Embryonic facial prominence (tissue), 1 donor: Measurements from ENCODE around the gene WDR82.

Source experiments
- DNase-seq: peaks from one replicate; pipeline ENCODE4 v3.0.0-alpha.2; 2016; ENCODE audit errors: extremely low spot score

The WDR82 gene

GRCh38 chr3:52308308-52308707, 29.9 kb upstream of the WDR82 start:
- no peak for DNase-seq

GRCh38 chr3:52306978-52307377, 28.5 kb upstream of the WDR82 start:
- DNase-seq: no peak

DNA sequence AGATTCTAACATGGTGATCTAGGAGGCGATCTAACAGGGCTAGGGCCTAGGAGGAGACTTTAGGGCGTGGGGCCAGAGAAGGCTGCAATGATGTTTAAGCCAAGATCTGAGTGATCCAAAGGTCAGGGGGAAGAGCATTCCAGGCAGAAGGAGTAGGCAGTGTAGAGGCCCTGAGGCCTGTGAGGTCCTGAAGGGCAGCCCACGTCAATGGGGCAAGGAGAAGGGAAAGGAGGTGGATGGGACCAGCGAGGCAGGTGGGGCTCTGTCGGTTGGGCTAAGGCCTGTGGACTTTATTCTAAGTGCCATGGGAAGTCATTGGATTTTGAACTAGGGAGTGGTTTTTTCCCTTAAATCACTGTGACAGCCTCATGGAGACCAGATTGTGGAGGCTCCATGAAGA, 27.5 kb upstream of the WDR82 start:
- no peak for DNase-seq

DNA sequence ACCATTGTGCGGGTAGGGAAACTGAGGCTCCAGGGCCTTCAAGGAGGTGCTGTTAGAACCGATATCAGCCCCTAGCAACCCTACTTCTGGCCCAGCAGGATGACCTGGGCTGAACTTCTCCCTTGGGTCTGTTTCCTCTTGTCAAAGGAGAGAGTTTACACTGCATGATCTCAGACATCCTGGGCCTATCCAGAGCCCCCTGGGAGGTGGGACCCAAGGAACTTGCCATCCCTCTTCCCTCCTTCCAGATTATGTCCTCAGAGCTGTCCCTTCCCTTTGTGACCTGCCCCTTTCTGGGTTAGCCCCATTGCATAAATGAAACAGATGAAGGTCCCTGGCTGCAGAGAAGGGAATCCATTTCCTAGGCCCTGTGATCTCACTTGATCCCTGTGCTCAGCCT, 25.4 kb upstream of the WDR82 start:
- DNase-seq: no peak

- DNase-seq: no peak
Observed at GRCh38 chr3:52302426-52303145, 24.1 kb upstream of the WDR82 start.

GRCh38 chr3:52299879-52300611, 21.6 kb upstream of the WDR82 start:
- no peak for DNase-seq

DNA sequence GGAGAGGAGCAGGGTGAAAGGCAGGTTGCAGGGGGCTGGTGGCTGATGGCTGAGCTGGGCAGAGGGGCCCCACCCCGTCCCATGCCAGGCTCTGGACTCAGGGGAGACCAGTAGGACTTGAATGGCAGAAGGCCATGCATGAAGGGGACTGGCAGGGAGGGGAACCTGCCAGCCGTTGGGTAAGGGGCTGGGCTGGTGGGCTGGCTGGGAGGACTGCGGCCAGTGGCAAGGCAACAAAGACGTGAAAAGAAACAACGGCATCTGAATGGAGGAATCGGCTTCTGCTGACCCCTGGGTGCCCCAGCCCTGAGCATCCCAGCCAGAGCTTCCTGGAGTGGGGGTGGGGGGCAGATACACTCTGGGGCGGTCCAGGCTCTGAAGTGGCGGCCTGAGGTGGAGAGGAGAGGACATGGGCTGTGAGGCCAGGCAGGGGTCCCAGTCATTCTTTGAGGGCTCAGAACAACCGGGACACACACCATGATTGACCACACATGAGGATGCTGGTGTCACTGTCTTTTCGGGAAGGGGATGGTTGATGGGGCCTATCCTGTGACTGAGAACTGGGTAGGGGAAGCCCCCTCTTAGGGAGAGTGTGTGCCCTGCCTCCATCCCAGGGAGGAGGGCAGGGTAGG, 20.9 kb upstream of the WDR82 start:
- DNase-seq: no peak

- DNase-seq: peak; percentile 48
Observed at GRCh38 chr3:52298149-52299098, 20.0 kb upstream of the WDR82 start.

- no peak for DNase-seq
Observed at GRCh38 chr3:52297242-52298148, 19.0 kb upstream of the WDR82 start.

GRCh38 chr3:52295671-52296208, 17.3 kb upstream of the WDR82 start:
- no peak for DNase-seq

DNA sequence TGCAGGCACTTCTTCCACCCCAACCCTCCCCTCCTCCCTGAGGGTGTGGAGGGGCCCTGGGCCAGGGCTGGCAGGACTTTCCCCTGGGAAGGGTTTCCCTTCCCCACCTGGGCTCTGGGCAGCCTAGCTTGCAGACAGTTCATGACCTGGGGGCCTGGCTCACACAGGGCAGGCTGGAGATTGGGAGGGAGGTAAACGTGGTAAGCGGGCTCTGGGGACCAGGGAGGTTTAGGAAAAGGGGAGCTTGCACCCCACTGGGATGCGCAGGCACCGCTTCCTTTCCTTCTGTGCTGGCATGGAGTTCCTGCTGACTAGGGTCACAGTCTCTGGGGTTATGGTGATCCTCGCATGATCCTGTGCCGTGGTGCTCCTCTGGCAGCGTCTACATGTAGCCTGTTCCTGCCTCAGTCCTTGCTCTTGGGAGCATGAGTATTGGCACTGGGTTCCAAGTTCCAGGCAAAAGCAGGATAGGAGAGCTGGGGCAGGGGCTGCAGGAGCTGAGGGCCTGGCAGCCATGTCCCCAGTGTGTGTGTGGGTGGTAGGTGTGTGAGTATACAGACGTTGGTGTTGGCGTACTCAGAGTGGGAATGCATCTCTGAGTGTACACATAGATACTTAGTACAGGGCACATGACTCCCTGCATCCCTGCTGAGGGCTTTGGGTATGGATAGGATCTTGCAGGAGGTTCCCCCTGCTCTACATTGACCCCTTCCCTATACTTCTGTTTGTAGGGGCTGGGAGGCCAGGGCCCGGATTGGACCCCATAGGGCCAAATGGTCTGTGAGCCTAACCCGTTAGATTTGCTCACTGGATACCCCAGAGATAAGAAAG, 16.1 kb upstream of the WDR82 start:
- DNase-seq: no peak

DNA sequence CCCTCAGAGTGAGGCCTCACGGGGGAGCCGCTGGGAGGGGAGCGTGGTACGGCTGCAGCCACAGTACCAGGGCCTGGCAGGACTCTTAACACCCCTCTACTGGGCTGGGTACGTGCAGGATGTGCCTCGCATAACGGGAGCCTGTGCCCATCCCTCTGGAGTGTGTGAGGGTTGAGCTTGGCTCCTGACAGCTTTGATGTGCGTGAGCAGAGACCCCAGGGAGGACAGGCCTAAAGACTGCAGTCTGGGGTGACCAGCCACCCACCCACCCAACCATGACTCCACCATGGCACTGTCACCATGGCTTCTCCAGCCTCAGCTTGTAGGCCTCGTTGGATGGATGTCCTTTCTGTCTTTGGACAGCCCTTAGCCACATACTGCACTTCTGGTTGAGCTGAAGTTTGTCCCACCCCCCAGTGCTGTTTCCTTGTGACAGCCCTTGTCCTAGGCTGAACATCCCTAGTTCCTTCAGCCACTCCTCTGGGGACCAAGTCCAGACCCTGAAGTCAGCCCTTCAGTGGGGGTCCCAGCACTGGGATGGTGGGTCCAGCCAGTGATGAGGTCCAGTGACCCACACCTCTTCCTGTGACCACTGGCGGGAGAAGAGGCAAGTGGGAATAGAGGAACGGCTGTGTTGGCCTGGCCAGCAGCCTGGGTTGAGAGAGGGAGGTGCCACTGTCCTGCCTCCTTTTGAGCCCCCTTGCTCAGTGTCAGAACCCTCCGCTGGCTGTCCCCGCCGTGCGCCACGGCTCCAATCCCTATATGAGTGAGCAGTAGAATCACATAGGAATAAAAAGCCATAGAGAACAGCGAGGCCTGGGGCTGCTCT, 15.3 kb upstream of the WDR82 start:
- no peak for DNase-seq

GRCh38 chr3:52292247-52293065, 14.0 kb upstream of the WDR82 start:
- no peak for DNase-seq

DNA sequence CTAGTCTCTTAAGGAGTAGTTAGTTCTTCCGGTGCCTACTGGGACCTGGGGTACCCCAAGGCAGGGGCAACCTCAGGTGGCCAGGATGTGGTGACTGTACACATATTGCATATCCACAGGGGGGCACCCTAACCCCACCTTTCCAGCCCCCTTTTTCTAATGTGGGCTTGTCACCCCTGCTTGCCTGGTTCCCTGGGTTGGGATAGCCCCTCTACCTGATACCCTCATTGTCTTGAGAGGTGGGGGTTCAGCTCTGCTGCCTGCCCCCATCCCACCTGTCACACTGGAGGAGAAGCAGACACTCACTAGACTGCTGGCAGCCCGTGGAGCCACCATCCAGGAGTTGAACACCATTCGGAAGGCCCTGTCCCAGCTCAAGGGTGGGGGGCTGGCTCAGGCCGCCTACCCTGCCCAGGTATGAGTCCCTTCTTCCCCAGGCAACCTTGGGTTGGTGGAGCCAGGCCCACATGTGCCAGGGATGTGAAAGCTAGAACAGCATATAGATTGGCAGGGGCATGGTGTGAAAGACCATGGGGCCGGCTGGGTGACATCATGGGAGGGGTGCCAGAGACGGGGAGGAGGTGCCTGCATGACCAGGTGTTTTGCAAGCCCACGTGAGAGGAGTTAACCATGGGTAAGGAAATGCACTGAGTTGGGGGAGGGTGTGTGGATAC, 13.2 kb upstream of the WDR82 start:
- no peak for DNase-seq

DNA sequence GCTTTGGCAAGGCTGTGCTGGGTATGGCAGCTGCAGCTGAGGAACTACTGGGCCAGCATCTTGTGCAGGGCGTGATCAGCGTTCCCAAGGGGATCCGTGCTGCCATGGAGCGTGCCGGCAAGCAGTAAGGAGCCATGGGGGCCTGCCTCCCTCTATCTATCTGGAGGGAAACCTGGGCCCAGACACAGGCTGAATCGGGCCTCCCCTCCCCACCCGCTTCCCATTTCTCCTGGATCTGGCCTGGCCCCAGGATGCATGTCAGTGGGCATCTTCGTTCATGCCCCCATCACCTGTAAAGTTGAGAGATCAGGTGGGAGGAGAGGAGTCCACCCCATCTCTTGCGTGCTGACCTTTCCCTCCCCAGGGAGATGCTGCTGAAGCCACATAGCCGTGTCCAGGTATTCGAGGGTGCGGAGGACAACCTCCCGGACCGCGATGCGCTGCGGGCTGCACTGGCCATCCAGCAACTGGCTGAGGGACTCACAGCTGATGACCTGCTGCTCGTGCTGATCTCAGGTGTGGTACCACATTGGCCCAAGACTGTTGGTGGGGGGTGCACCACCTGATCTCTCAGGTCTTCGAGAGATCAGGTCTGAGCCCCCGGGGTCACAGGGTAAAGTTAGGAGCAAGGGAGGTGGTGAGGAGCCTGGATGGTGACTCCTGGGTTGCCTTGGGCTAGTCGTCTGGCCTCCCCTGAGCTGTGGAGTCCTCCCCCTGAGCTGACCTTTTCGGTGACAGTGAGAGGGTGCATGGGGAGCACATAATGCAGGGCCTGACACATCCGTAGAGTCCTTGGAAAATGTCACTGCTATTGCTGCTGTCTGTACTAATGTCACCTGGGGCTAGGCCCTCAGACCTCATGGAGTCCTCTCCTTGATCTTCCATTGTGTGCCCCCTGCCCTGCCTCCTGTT, 12.4 kb upstream of the WDR82 start:
- no peak for DNase-seq
